ENCODE data around the gene CALML4.

Gene CALML4

GRCh38 chr15:68143129-68143528 lies 62.0 kb downstream of the CALML4 start:
- no peak overlapping the region for H3K4me3 ChIP-seq (ENCODE audit: low read depth, low read length)
- TF ChIP-seq CTCF (IDR thresholded peaks at IDR 0.05; ENCODE audit: borderline replicate concordance, insufficient read depth, low read depth, low read length): no peak
